ENCODE measurements around the gene C2orf68.
"Not testable (repeated sequence)": the region's sequence is repeated elsewhere in the genome, so short reads cannot be mapped to it uniquely, and the experiment has no call there.

C2orf68 gene

DNA sequence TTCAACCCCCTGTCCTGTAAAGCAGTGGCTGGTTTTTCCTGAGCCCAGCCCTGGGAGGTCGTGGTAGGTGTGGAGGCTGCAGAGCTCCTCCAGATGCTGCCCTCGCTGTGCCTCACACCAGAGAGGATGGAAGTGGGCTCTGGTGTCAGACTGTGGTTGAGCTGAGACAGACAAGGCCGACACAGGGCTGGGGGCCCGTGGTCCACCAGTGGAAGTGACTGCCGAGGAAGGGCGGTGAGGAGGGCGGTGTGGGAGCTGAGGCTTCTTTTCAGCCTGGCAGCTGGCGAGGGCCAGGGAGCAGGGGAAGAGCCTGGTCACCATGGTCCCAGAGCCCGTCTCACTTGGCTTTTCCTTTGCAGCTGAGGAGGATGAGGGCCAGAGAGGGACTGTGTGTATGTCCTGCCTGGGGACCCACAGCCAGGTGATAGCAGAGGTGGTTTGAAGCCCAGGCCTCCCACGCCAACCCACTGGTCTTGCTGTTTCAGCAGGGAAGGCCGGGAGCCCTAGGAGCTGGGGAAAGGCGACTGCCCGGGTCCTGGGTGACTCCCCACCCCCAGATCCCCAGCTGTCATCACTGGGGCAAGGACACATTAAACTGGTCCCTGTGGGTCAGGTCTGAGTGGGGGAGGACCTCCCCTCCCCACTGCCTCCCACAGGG, 47.6 kb upstream of the C2orf68 start:
- H3K79me2 ChIP-seq (ENCODE audit: insufficient read depth, low read length): no peaks in the 10 kb centered on the region
- no peak for DNase-seq
- H3K27ac ChIP-seq (ENCODE audit: low read length): no peak overlapping the region
- H3K9ac ChIP-seq (ENCODE audit: low read depth, low read length): no peak overlapping the region
- no peaks in the 10 kb centered on the region for H3K9me3 ChIP-seq (ENCODE audit: insufficient read depth, low read length, severe bottlenecking)
- 0 out of 2 replicates have a peak, but pooled peaks cover 3% of the 10 kb centered on the region for H4K20me1 ChIP-seq (ENCODE audit: insufficient read depth, low read length)
- H2AFZ ChIP-seq (ENCODE audit: low read depth, low read length): no peak overlapping the region
- H3K27me3 ChIP-seq (ENCODE audit: insufficient read depth, low read length, poor library complexity): no peaks in the 10 kb centered on the region
- no peak overlapping the region for H3K4me3 ChIP-seq (ENCODE audit: low read depth in 1 of 2, low read length in 2 of 2)
- TF ChIP-seq EZH2 (IDR thresholded peaks at IDR 0.05; ENCODE audit: borderline replicate concordance, low read depth, low read length, severe bottlenecking): no peak
- TF ChIP-seq, protein P1, sequence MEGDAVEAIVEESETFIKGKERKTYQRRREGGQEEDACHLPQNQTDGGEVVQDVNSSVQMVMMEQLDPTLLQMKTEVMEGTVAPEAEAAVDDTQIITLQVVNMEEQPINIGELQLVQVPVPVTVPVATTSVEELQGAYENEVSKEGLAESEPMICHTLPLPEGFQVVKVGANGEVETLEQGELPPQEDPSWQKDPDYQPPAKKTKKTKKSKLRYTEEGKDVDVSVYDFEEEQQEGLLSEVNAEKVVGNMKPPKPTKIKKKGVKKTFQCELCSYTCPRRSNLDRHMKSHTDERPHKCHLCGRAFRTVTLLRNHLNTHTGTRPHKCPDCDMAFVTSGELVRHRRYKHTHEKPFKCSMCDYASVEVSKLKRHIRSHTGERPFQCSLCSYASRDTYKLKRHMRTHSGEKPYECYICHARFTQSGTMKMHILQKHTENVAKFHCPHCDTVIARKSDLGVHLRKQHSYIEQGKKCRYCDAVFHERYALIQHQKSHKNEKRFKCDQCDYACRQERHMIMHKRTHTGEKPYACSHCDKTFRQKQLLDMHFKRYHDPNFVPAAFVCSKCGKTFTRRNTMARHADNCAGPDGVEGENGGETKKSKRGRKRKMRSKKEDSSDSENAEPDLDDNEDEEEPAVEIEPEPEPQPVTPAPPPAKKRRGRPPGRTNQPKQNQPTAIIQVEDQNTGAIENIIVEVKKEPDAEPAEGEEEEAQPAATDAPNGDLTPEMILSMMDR (IDR thresholded peaks at IDR 0.05; ENCODE audit: borderline replicate concordance, extremely low read depth, low read length, poor library complexity, severe bottlenecking): no peak
- no peaks in the 10 kb centered on the region for H3K4me1 ChIP-seq (ENCODE audit: insufficient read depth, low read length)
- H3K4me2 ChIP-seq (ENCODE audit: insufficient read depth, low read length): no peak overlapping the region
- ATAC-seq (ENCODE audit: insufficient read depth, low read depth): 0 out of 3 replicates have a peak, but pooled peaks have one; percentile 23
- peaks cover 19% of the 10 kb centered on the region; the same call in 1 of the 2 replicates for H3K36me3 ChIP-seq (ENCODE audit: insufficient read depth, low read length)

DNA sequence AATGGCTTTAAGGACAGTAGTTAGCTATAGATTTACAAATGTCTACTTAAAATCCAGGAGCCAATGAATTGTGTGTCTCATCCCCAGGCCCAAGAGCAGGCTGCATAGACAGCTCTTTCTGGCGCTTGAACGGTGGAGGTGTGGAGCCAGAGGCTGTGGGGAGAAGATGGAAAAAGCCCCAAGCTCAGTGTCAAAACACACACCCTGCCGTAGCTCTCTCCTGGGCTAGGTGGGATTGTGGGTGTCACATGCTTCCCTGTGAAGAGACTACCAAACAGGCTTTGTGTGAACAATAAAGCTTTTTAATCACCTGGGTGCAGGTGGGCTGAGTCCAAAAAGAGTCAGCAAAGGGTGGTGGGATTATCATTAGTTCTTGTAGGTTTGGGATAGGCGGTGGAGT, 45.5 kb upstream of the C2orf68 start:
- not testable (repeated sequence) for DNase-seq

DNA sequence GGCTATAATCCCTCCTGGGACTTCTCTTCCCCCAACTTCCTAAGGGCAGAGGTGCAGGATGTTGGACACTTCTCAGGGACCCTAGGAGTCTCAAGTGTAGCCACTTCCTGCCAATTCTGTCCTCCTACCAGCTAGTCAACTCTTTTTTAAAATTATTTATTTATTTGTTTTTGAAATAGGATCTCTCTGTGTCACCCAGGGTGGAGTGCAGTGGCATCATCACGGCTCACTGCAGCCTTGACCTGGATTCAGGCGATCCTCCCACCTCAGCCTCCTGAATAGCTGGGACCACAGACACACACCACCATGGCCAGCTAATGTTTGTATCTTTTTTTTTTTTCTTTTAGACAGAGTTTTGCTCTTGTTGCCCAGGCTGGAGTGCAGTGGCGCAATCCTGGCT, 44.6 kb upstream of the C2orf68 start:
- TF ChIP-seq EZH2 (IDR thresholded peaks at IDR 0.05; ENCODE audit: borderline replicate concordance, low read depth, low read length, severe bottlenecking): no peak
- TF ChIP-seq, protein P1 (IDR thresholded peaks at IDR 0.05; ENCODE audit: borderline replicate concordance, extremely low read depth, low read length, poor library complexity, severe bottlenecking): no peak

More for the DNA sequence above, 45.5 kb upstream of the C2orf68 start:
- H3K27me3 ChIP-seq (ENCODE audit: insufficient read depth, low read length, poor library complexity); H3K9me3 ChIP-seq (ENCODE audit: insufficient read depth, low read length, severe bottlenecking); H3K27ac ChIP-seq (ENCODE audit: low read length); H3K79me2 ChIP-seq (ENCODE audit: insufficient read depth, low read length); H3K4me2 ChIP-seq (ENCODE audit: insufficient read depth, low read length); ATAC-seq (ENCODE audit: insufficient read depth, low read depth); H2AFZ ChIP-seq (ENCODE audit: low read depth, low read length); H3K4me1 ChIP-seq (ENCODE audit: insufficient read depth, low read length); H3K9ac ChIP-seq (ENCODE audit: low read depth, low read length); H4K20me1 ChIP-seq (ENCODE audit: insufficient read depth, low read length); H3K4me3 ChIP-seq (ENCODE audit: low read depth in 1 of 2, low read length in 2 of 2): not testable (repeated sequence)
- peaks cover 32% of the 10 kb centered on the region for H3K36me3 ChIP-seq (ENCODE audit: insufficient read depth, low read length)

DNA sequence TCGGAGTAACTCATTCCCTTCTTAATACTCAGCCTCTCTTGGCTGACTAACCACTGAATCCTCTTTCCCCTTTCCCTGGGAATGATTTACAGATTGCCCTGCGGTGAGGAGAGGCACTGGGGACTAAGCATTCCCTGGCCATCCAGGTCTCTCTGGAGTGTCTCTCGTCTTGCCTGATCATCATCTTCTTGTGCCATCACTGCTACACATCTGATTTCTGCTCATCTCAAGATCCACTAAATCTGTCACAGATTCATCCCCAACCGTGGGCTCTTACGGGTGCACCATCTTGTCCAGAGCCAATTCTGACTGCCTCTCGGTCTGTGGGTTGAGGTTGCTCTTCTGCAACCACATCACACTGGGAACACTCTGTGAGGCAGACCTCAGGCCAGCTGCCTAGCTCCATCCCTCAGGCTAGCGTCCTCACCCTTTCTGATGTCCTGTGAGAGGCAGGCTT, 44.1 kb upstream of the C2orf68 start:
- no peak for DNase-seq
- Histone ChIP-seq H2AFZ (ENCODE audit: low read depth, low read length) (no peak overlapping the region), H4K20me1 (ENCODE audit: insufficient read depth, low read length) (no peaks in the 10 kb centered on the region), H3K4me3 (ENCODE audit: low read depth in 1 of 2, low read length in 2 of 2) (no peak overlapping the region), H3K27me3 (ENCODE audit: insufficient read depth, low read length, poor library complexity) (no peaks in the 10 kb centered on the region), H3K79me2 (ENCODE audit: insufficient read depth, low read length) (no peaks in the 10 kb centered on the region), H3K9me3 (ENCODE audit: insufficient read depth, low read length, severe bottlenecking) (no peaks in the 10 kb centered on the region), H3K27ac (ENCODE audit: low read length) (no peak overlapping the region), H3K4me1 (ENCODE audit: insufficient read depth, low read length) (no peaks in the 10 kb centered on the region), H3K36me3 (ENCODE audit: insufficient read depth, low read length) (peaks cover 42% of the 10 kb centered on the region), H3K4me2 (ENCODE audit: insufficient read depth, low read length) (no peak overlapping the region), H3K9ac (ENCODE audit: low read depth, low read length) (no peak overlapping the region)
- 0 out of 3 replicates have a peak, but pooled peaks have one; percentile 23 for ATAC-seq (ENCODE audit: insufficient read depth, low read depth)
- TF ChIP-seq EZH2 (IDR thresholded peaks at IDR 0.05; ENCODE audit: borderline replicate concordance, low read depth, low read length, severe bottlenecking): no peak
- TF ChIP-seq, protein P1 (IDR thresholded peaks at IDR 0.05; ENCODE audit: borderline replicate concordance, extremely low read depth, low read length, poor library complexity, severe bottlenecking): no peak

More for the DNA sequence above, 44.6 kb upstream of the C2orf68 start:
- no peak for ATAC-seq (ENCODE audit: insufficient read depth, low read depth)
- no peak overlapping the region for H3K4me3 ChIP-seq (ENCODE audit: low read depth in 1 of 2, low read length in 2 of 2)
- H3K27me3 ChIP-seq (ENCODE audit: insufficient read depth, low read length, poor library complexity): no peaks in the 10 kb centered on the region
- no peak overlapping the region for H3K4me2 ChIP-seq (ENCODE audit: insufficient read depth, low read length)
- H4K20me1 ChIP-seq (ENCODE audit: insufficient read depth, low read length): no peaks in the 10 kb centered on the region
- H3K9me3 ChIP-seq (ENCODE audit: insufficient read depth, low read length, severe bottlenecking): no peaks in the 10 kb centered on the region
- H3K27ac ChIP-seq (ENCODE audit: low read length): no peak overlapping the region
- no peak for DNase-seq
- H3K9ac ChIP-seq (ENCODE audit: low read depth, low read length): no peak overlapping the region
- H3K4me1 ChIP-seq (ENCODE audit: insufficient read depth, low read length): no peaks in the 10 kb centered on the region
- H3K79me2 ChIP-seq (ENCODE audit: insufficient read depth, low read length): no peaks in the 10 kb centered on the region
- no peak overlapping the region for H2AFZ ChIP-seq (ENCODE audit: low read depth, low read length)
- peaks cover 40% of the 10 kb centered on the region for H3K36me3 ChIP-seq (ENCODE audit: insufficient read depth, low read length)

All from DND-41 (cell line).